Fibroblast of lung (primary cell): Measurements from ENCODE around the gene UQCR10. TPM values are rescaled to one million over a fixed set of nuclear protein-coding genes. Genes with fewer than 3 reads are reported as not detected.

Source experiments
- DNase-seq, 2 donors: peaks; one replicate each; pipeline versions ENCODE4 v3.0.0 to v3.0.0-alpha.2; 2010; ENCODE audit warnings: low read depth in 2 of 2
- H2AFZ ChIP-seq: 2 replicates; pipeline ENCODE4 v1.5.1; 2012; ENCODE audit warnings: low read length, control low read depth, inconsistent platforms
- H3K27ac ChIP-seq: 2 replicates; pipeline ENCODE4 v1.5.1; 2011; ENCODE audit warnings: low read length, control low read depth; ENCODE audit not compliant: insufficient read depth
- H3K27me3 ChIP-seq: 2 replicates; pipeline ENCODE4 v1.5.1; 2011; ENCODE audit warnings: mild to moderate bottlenecking, low read length; ENCODE audit not compliant: control insufficient read depth, insufficient read depth
- H3K36me3 ChIP-seq: 2 replicates; pipeline ENCODE4 v1.5.1; 2011; ENCODE audit warnings: low read length; ENCODE audit not compliant: control insufficient read depth, insufficient read depth
- H3K4me1 ChIP-seq: 2 replicates; pipeline ENCODE4 v1.5.1; 2011; ENCODE audit warnings: low read length; ENCODE audit not compliant: control insufficient read depth, insufficient read depth; ENCODE audit errors: extremely low read depth
- H3K4me2 ChIP-seq: 2 replicates; pipeline ENCODE4 v1.5.1; 2011; ENCODE audit warnings: low read length, control low read depth; ENCODE audit not compliant: insufficient read depth; ENCODE audit errors: extremely low read depth
- H3K4me3 ChIP-seq, 4 experiments: fragments of 200-600 bp in 1 of 4; sonication (generic) in 1 of 4; replicated peaks in 1 of 4; 2 replicates each; pipeline ENCODE4 v1.5.1; 2011 to 2016; ENCODE audit warnings: low read length in 4 of 4, low read depth in 3 of 4, mild to moderate bottlenecking in 3 of 4, control low read depth in 2 of 4, inconsistent platforms in 1 of 4, mixed read lengths in 1 of 4; ENCODE audit not compliant: insufficient read depth in 1 of 4; ENCODE audit errors: control extremely low read depth in 1 of 4
- H3K79me2 ChIP-seq: 2 replicates; pipeline ENCODE4 v1.5.1; 2012; ENCODE audit warnings: mild to moderate bottlenecking, low read length, inconsistent platforms; ENCODE audit not compliant: control insufficient read depth, insufficient read depth
- H3K9ac ChIP-seq: 2 replicates; pipeline ENCODE4 v1.5.1; 2011; ENCODE audit warnings: mild to moderate bottlenecking, low read length, control low read depth; ENCODE audit not compliant: insufficient read depth
- H3K9me3 ChIP-seq: 2 replicates; pipeline ENCODE4 v1.5.1; 2012; ENCODE audit warnings: low read depth, low read length; ENCODE audit not compliant: control insufficient read depth, insufficient read depth
- H4K20me1 ChIP-seq: 2 replicates; pipeline ENCODE4 v1.5.1; 2011; ENCODE audit warnings: low read length; ENCODE audit not compliant: control insufficient read depth, insufficient read depth; ENCODE audit errors: extremely low read depth
- CTCF ChIP-seq, 2 donors: IDR thresholded peaks in 1 of 2; conservative IDR thresholded peaks in 1 of 2; 1 replicate in 1 of 2; 2 replicates in 1 of 2; pipeline ENCODE4 v1.5.1; 2011 to 2012; ENCODE audit warnings: low read length in 2 of 2, control low read depth in 1 of 2, inconsistent platforms in 1 of 2, low read depth in 1 of 2, mild to moderate bottlenecking in 1 of 2
- EZH2 ChIP-seq: IDR thresholded peaks from 2 replicates; pipeline ENCODE4 v1.5.1; 2012; ENCODE audit warnings: low read length, control low read depth, mild to moderate bottlenecking; ENCODE audit errors: missing control alignments
- polyA plus RNA-seq, 2 donors: library from polyadenylated mRNA; depleted of rRNA in 1 of 2; stranded (reverse) in 1 of 2; unstranded in 1 of 2; fragments of >200 nt; gene quantifications; 2 replicates each; pipeline ENCODE4 v1.2.1, GENCODE V29; 2011 to 2012; ENCODE audit warnings: missing spikeins in 1 of 2
- total RNA-seq: library from RNA; depleted of rRNA; stranded (reverse); fragments of >200 nt; gene quantifications from 2 replicates; pipeline ENCODE4 v1.2.1, GENCODE V29; 2014

Gene UQCR10
- total and polyA plus RNA-seq, 2 donors (not counting 1 experiment from before 2014, with no cell fraction given): 112 to 117 TPM

- Histone ChIP-seq H4K20me1 (no peaks in the 10 kb centered on the region), H3K36me3 (peaks cover 26% of the 10 kb centered on the region), H3K4me1 (peaks cover 5% of the 10 kb centered on the region), H3K4me3 (no peak overlapping the region), H3K27me3 (no peaks in the 10 kb centered on the region), H3K27ac (no peak overlapping the region), H3K79me2 (no peaks in the 10 kb centered on the region), H3K4me2 (no peak overlapping the region), H3K9me3 (no peaks in the 10 kb centered on the region), H2AFZ (no peak overlapping the region), H3K9ac (no peak overlapping the region)
- DNase-seq: no peak
- no peak for TF ChIP-seq EZH2
- TF ChIP-seq CTCF (conservative IDR thresholded peaks at IDR 0.05 in 1 of 2, IDR thresholded peaks at IDR 0.05 in 1 of 2; ENCODE audit: low read depth in 1 of 2, low read length in 2 of 2): no peak
These were observed 21.4 kb downstream of the UQCR10 start for GRCh38 chr22:29788339-29789279.

- no peaks in the 10 kb centered on the region for H3K9me3 ChIP-seq
- no peaks in the 10 kb centered on the region for H3K79me2 ChIP-seq
- no peak overlapping the region for H2AFZ ChIP-seq
- H3K27ac ChIP-seq: no peak overlapping the region
- TF ChIP-seq CTCF (conservative IDR thresholded peaks at IDR 0.05 in 1 of 2, IDR thresholded peaks at IDR 0.05 in 1 of 2; ENCODE audit: low read depth in 1 of 2, low read length in 2 of 2): no peak
- no peak for TF ChIP-seq EZH2
- no peaks in the 10 kb centered on the region for H3K4me1 ChIP-seq
- no peaks in the 10 kb centered on the region for H4K20me1 ChIP-seq
- H3K4me3 ChIP-seq: no peak overlapping the region
- H3K36me3 ChIP-seq: peaks cover 26% of the 10 kb centered on the region
- H3K9ac ChIP-seq: no peak overlapping the region
- H3K27me3 ChIP-seq: no peaks in the 10 kb centered on the region
- no peak for DNase-seq
- H3K4me2 ChIP-seq: no peak overlapping the region
These were observed 22.9 kb downstream of the UQCR10 start for GRCh38 chr22:29790061-29790460.

GRCh38 chr22:29793396-29793795 is 26.2 kb downstream of the UQCR10 start:
- no peak for TF ChIP-seq EZH2
- TF ChIP-seq CTCF (conservative IDR thresholded peaks at IDR 0.05 in 1 of 2, IDR thresholded peaks at IDR 0.05 in 1 of 2; ENCODE audit: low read depth in 1 of 2, low read length in 2 of 2): no peak
- no peak overlapping the region for H3K27ac ChIP-seq
- H3K4me1 ChIP-seq: peaks cover under 1% of the 10 kb centered on the region
- no peak overlapping the region for H3K4me3 ChIP-seq
- H4K20me1 ChIP-seq: no peaks in the 10 kb centered on the region
- no peaks in the 10 kb centered on the region for H3K9me3 ChIP-seq
- H2AFZ ChIP-seq: no peak overlapping the region
- no peak overlapping the region for H3K9ac ChIP-seq
- no peaks in the 10 kb centered on the region for H3K79me2 ChIP-seq
- DNase-seq: no peak
- no peak overlapping the region for H3K4me2 ChIP-seq
- H3K36me3 ChIP-seq: peaks cover 30% of the 10 kb centered on the region
- H3K27me3 ChIP-seq: no peaks in the 10 kb centered on the region
